ENCODE measurements around the gene MCF2L.
A peak's percentile ranks its signal among the peaks of the same experiment; 100 is the strongest.

Gene MCF2L

DNA sequence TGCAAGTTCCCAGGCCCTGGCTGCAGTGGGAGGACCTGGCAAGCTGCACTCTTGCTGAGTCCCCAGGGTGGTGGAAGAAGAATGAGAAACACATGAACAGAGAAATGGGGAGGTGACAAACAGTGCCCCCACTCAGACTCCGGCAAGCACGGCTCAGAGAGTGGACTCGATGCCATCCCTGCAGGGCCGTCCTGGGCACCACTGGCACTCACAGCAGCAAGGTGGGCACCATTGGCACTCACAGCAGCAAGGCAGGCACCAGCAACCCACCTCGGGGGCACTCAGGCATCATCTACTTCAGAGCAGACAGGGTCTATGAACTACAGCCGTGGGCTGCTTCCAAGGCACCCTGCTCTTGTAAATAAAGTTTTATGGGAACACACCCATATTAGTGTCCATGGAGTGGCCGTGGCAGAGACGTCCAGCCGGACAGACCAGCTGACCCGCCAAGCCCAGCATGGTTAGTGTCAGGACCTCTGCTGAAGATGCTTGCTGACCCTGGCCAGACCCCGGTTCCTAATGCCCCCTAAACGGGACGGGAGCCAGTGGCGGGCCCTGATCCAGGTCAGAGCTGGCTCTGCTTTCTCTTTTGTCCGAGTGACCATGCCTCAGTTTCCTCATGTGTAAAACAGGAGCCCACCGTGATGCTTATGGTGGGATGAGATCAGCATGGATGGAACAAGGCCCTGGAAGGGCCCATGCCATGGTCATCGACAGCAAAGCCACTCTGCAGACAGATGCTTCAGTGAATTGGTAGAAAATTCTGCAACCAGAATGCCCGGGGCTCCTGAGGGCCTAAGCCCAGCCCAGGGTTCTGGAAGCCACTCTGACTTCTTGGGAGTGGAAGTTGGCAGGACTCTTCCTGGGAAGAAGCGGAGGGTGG, 151.5 kb downstream of the MCF2L start:
- DNase-seq: no peak

DNA sequence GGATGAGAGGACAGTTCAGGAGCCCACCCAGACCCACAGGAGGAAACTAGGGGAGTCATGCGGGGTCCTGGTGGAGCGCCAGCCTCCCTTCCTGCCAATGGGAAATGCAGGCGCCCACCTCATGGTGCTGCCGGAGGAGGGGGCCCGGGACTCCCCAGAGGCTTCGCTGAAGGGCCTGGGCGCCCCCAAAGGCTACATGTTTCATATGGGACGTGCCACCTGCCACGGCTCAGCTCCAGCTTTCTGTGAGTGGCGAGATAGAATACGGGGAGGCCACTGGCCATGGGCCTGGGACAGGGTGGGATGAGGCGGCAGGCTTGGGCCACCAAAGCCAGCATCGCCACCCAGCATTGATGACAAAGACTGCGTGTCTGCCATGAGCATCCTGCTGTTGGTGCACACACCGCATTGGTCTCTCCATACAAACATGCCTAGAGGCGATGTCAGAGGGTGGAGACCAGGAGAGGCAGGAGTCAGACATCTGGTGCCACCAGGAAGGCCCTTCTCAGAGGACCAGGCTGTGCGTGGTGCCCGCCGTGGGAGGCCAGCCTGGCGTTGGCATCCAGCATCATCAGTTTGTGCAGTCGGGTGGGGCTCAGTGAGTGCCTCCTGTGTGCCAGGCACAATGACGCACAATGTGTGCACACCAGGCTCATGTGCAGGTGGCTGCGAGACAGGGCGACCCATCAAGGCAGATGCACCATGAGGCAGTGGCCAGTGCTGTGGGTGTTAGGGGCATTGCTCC, 152.3 kb downstream of the MCF2L start:
- no peak for DNase-seq

GRCh38 chr13:113121928-113122471, 153.0 kb downstream of the MCF2L start:
- DNase-seq: no peak

GRCh38 chr13:113122550-113123225, 153.7 kb downstream of the MCF2L start, which contains the start of gene F10:
Gene F10, plus strand, starts transcription at chr13:113122799. Its CDS starts 57 bp downstream, at chr13:113122856.
- DNase-seq: no peak

GRCh38 chr13:113123226-113124201, 154.5 kb downstream of the MCF2L start:
- no peak for DNase-seq

GRCh38 chr13:113124211-113124970, 155.4 kb downstream of the MCF2L start:
- DNase-seq: no peak

DNA sequence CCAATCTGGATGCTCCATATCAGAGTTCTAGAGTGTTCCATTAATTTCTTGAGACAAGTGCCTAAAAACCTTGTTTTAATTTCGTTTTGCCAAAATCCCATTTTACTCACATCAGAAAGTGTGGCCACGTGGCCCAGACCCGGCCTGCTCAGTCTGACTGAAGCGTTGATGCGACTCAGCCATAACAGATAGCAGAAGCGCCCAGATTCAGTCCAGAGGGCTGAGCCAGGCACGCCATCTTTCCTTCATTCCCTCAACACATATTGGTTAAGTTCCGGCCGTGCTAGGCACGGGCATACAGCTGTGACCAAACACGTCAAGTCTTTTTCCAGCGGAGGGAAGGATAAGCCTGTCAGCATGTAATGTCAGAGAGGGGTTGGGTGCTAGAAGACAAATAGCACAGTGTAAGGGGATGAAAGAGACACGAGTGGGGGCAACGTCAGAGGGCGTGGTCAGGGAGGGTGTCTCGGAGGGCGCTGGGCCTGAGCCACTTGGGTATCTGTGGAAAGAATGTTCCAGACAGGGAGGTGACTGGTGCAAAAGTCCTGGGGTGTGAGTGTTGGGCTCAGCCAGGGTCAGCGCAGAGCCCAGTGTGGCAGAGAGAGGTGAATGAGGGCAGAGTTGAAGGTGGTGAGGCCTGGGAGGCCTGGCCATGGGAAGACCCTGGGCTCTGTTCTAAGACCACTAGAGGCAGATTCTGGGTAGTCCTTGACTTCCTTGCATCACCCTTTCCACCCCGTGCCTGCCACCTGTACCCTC, 156.7 kb downstream of the MCF2L start:
- DNase-seq: no peak

DNA sequence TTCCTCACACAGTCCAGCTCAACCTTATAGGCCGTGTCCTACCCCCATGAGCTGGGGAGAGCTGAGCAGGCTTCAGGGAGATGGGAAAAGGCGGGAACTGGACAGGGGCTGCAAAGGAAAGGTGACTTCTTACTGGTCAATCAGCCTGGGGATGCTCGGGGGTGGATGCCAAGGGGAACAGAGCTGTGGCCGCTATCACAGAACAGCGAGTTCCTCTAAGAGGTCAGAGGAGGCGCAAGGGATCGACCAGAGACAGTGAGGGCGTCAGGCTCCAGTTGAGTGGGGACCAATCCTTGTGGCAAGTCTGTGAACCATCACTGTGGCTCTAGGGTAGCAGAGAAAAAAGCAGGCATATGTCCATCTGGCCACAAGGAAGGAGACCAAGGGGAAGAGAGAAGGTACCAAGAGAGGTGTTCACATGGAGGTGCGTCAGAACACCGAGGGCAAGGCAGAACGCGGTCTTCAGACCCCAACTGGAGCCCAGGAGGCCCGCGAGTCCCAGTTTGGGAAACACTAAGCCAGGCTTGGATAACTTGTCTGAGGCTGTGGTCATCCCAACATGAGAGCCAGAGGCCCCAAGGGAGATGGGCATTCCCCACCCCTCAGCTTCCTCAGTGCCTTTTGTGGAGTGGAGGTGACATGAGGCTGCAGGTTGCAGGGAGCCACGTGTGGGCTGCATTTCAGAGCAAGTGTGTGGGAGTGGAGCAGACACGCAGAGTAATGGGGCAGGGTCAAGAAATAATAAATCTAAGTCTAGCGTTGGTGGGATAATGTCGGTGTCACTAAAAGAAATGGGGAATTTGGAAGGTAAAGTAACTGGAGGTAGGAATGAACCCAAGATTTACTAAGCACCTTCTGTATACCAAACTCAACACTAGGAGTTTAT, 157.5 kb downstream of the MCF2L start:
- DNase-seq: no peak

DNA sequence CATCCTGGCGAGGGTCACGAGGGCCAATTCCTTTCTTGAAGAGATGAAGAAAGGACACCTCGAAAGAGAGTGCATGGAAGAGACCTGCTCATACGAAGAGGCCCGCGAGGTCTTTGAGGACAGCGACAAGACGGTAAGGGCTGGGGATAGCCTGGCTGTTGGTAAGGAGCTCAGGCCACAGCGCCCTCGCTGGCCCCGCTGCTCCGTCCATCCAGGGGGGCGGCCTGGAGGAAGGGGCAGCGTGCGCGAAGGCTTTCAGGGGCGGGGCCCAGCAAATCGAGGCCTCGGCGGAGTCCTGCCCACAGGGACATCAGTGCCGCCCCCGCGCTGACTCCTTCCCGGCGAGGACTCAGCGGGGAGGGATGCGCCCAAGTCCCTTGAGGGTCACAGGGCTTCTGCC, 160.5 kb downstream of the MCF2L start:
- DNase-seq: no peak

DNA sequence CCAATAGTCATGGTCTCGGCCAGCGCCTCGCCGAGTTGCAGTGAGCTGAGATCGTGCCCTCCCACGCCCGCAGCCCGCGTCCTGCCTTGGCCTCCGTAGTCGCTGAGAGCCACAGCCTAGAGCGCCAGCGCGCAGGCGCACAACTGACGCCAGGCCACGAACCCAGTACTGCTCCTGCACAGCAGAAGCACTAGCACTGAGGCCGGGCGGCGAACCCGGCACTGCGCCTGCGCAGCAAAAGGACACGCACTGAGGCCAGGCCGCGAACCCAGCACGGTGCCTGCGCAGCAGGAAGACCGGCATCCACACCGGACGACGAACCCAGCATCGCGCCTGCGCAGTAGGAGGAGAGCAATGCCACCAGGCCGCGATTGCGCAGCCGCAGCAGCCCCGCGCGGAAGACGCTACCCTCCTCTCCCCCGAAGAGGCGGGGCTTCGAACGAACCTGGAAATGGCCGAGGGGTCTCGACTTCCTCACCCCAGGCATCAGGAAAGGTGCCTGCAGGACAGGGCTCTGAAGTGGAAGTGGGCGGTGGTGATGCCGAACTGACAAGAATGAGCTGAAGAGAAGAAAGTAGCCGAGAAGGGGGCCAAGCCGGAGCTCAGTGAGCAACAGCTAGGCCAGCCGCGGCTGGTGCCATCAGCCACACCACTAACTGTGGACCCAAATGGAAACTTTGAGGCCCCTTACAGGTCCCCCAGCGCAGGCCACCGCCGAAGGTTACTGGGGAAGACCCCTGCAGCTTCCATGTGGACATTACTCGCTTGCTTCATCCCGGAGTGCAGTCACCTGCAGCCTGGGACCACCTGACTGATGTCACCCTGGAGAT, 161.1 kb downstream of the MCF2L start:
- DNase-seq: peak in 1 of 58 donors; percentile 26

DNA sequence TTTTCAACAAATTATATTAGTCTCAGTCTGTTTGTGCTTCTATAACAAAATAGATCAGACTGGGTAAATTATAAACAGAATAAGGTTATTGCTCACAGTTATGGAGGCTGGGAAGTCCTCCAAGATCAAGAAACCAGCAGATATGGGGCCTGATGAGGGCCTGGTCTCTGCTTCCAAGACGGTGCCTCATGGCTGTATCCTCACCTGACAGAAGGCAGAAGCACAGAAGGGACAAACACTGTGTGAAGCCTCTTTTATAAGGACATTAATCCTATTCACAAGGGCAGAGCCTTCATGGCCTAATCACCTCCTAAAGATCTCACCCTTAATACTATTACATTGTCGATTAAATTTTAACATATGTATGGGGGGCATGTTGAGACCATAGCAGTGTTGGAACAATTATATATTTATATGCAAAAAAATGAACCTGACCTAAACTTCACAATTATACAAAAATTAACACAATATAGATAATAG, 166.3 kb downstream of the MCF2L start:
- DNase-seq: no peak

DNA sequence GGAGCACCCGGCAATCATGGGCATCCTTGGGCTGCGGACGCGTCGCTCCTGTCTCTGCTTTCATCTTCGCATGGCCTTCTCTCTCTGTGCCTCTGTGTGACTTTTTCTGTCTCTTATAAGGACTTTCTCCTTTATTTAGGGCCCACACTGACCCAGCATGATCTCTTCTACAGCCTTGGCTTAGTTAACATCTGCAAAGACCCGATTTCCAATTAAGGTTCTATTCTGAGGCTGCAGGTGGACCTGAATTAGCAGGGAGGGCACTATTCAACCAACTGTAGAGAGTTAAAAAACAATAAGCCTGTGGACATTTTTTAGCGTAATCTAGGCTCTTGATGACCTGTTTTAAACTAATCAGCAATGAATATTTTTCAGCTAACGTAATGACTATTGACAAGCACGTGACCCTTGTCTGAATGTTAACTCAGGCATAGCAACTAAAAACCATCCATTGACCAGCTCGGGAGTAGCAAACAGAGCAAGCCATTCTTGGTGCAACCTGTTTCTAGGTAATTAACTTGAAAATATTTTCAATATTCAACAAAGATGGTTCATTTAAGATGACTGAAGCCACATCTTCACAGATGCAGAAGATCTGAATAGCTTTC, 168.8 kb downstream of the MCF2L start:
- no peak for DNase-seq

GRCh38 chr13:113138792-113139551, 170.0 kb downstream of the MCF2L start:
- DNase-seq: no peak

GRCh38 chr13:113139577-113139976, 170.6 kb downstream of the MCF2L start:
- DNase-seq: no peak

Data from anterior cingulate cortex (tissue), 58 donors.